ENCODE measurements around the gene STAT3. TPM values are rescaled to one million over a fixed set of nuclear protein-coding genes. Genes with fewer than 3 reads are reported as not detected.
"Not testable (repeated sequence)": the region's sequence is repeated elsewhere in the genome, so short reads cannot be mapped to it uniquely, and the experiment has no call there.

STAT3 gene
- total RNA-seq, 1 donor: 180 TPM

DNA sequence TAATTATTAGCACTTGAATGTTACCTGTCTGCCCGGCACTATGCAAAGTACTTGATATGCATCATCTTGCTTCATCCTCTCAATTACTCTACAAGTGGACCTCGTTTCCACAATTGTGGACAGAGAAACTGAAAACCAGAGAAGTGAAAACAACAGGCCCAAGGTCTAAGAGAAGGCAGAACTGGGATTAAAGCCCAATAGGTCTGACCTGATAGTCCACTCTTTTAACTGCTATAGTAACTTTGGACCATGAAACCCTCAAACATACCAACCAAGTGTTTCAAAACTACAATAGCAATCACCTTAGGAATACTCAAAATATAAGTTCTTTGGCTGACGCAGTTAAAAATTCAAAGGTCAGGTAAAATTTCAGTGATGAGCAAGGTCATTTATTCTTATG, 7.3 kb downstream of the STAT3 start:
- TF ChIP-seq, protein P1, sequence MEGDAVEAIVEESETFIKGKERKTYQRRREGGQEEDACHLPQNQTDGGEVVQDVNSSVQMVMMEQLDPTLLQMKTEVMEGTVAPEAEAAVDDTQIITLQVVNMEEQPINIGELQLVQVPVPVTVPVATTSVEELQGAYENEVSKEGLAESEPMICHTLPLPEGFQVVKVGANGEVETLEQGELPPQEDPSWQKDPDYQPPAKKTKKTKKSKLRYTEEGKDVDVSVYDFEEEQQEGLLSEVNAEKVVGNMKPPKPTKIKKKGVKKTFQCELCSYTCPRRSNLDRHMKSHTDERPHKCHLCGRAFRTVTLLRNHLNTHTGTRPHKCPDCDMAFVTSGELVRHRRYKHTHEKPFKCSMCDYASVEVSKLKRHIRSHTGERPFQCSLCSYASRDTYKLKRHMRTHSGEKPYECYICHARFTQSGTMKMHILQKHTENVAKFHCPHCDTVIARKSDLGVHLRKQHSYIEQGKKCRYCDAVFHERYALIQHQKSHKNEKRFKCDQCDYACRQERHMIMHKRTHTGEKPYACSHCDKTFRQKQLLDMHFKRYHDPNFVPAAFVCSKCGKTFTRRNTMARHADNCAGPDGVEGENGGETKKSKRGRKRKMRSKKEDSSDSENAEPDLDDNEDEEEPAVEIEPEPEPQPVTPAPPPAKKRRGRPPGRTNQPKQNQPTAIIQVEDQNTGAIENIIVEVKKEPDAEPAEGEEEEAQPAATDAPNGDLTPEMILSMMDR (IDR thresholded peaks at IDR 0.05; ENCODE audit: insufficient read depth, low read depth, low read length): no peak
- no peak overlapping the region for H3K4me3 ChIP-seq (ENCODE audit: low read depth, low read length)
- DNase-seq (ENCODE audit: low read depth): no peak

DNA sequence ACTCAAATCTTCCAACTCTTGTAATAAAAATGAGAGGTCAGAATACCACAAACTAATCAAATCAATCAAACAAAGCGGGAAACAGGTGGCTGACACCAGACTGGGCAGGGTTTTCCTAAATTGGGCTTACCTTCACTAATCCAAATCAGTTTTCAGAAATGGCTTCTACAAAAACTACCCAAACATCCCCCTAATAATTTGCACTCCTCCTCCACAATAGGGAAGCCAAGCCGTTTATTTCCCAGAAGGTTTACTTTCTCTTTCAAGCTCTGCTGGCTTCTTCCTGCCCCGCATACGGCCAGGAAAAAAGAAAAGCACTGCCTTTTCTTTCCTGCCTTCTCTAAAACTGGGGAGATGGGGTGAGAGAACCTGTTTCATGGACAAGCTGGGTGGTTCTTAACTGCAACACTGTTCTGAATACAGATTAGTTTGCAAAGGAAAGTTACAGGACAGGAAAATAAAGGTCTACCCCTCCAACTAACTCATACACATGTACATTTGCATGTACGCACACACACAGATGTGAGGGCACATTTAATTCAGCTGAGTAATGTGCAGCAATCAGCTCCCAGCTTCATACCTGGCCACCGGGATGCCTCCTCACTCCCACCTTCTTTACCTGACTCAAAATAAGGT, 9.2 kb downstream of the STAT3 start:
- peak overlapping the region; percentile 44 for H3K4me3 ChIP-seq (ENCODE audit: low read depth, low read length)
- peak; percentile 68 for DNase-seq (ENCODE audit: low read depth)
- TF ChIP-seq, protein P1 (IDR thresholded peaks at IDR 0.05; ENCODE audit: insufficient read depth, low read depth, low read length): no peak

DNA sequence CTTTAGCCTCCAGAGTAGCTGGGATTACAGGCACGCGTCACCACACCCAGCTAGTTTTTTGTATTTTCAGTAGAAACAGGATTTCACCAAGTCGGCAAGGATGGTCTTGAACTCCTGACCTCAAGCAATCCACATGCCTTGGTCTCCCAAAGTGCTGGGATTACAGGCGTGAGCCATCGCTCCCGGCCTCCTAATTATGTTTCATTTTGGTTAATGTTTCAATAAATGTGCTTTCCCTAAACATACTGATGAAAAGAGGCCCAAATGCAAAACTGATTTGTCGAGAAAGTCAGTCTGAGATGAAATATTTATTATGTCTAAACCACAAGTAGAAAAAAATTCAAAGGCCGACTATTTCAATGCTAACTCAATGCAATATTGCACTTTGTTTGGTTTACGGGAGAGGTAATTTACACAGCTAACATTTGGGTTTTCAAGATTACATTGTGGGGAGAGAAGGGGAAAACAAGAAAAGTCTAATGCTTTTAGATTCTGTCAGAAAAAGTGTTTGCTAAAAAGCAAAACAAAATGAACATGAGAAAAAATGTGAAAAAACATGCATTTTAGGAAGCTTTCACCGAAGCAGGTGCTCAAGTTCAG, 9.8 kb downstream of the STAT3 start:
- no peak for DNase-seq (ENCODE audit: low read depth)

DNA sequence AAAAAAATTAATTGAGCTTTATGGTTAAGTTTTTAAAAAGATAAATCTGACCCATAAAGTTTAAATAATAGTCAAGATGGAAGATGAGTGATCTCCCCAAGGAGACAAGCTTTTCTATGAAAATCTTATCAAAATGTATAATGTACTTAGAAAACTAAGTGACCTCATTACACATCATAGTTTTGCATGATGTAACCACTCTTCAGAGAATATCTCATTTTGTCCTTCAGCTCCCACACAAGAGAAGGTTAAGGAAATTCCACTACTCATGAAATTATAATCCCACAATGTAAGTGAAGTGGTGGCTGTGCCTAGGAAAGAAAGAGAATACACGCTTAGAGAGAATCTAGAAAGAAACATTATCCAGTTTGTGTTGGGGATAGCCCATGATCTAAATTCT, 14.3 kb downstream of the STAT3 start:
- no peak for DNase-seq (ENCODE audit: low read depth)
- TF ChIP-seq, protein P1 (IDR thresholded peaks at IDR 0.05; ENCODE audit: insufficient read depth, low read depth, low read length): no peak
- no peak overlapping the region for H3K4me3 ChIP-seq (ENCODE audit: low read depth, low read length)

More for the DNA sequence above, 9.8 kb downstream of the STAT3 start:
- H3K4me3 ChIP-seq (ENCODE audit: low read depth, low read length): peak overlapping the region; percentile 44
- TF ChIP-seq, protein P1 (IDR thresholded peaks at IDR 0.05; ENCODE audit: insufficient read depth, low read depth, low read length): no peak

DNA sequence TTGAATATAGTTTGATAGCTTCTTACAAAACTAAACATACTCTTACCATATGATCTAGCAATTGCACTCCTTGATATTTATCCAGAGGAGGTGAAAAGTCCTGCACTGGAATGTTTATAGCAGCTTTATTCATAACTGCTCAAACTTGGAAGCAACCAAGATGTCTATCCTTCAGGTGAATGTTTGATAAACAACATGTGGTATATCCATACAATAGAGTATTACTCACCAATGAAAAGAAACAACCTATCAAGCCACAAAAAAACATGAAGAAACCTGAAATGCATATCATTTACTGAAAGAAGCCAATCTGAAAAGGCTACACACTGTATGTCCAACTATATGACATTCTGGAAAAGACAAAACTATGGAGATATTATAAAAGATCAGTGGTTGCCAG, 16.1 kb downstream of the STAT3 start:
- no peak overlapping the region for H3K4me3 ChIP-seq (ENCODE audit: low read depth, low read length)
- TF ChIP-seq, protein P1 (IDR thresholded peaks at IDR 0.05; ENCODE audit: insufficient read depth, low read depth, low read length): no peak
- no peak for DNase-seq (ENCODE audit: low read depth)

DNA sequence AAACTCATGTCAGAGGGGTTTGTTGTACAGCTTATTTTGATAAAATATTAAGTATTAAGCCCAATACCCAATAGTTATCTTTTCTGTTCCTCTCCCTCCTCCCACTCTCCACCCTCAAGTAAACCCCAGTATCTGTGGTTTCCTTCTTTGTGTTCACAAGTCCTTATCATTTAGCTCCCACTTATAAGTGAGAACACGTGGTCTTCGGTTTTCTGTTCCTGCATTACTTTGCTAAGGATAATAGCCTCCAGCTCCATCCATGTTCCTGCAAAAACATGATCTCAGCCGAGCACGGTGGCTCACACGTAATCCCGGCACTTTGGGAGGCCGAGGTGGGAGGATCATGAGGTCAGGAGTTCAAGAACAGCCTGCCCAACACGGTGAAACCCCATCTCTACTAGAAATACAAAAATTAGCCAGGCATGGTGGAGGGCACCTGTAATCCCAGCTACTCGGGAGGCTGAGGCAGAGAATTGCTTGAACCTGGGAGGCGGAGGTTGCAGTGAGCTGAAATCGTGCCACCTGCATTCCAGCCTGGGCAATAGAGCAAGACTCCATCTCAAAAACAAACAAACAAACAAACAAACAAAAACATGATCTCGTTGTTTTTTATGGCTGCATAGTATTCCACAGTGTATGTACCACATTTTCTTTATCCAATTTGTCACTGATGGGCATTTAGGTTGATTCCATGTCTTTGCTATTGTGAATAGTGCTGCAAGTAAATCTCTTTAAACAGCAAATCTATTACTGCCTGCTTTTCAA, 19.3 kb downstream of the STAT3 start:
- DNase-seq (ENCODE audit: low read depth): not testable (repeated sequence)

DNA sequence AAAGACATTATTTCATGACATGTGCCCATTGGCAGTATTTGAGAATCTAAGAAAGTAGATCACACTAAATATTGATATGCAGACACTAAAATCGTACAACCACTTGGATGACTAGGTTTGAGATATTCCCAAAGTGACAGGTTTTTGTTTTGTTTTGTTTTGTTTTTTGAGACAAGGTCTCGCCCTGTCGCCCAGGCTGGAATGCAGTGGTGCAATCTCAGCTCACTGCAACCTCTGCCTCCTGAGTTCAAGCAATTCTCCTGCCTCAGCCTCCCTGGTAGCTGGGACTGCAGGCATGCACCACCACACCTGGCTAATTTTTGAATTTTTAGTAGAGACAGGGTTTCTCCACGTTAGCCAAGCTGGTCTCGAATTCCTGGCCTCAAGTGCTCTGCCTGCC, 19.9 kb downstream of the STAT3 start:
- DNase-seq (ENCODE audit: low read depth); H3K4me3 ChIP-seq (ENCODE audit: low read depth, low read length): not testable (repeated sequence)

More for the DNA sequence above, 19.3 kb downstream of the STAT3 start:
- not testable (repeated sequence) for H3K4me3 ChIP-seq (ENCODE audit: low read depth, low read length)

DNA sequence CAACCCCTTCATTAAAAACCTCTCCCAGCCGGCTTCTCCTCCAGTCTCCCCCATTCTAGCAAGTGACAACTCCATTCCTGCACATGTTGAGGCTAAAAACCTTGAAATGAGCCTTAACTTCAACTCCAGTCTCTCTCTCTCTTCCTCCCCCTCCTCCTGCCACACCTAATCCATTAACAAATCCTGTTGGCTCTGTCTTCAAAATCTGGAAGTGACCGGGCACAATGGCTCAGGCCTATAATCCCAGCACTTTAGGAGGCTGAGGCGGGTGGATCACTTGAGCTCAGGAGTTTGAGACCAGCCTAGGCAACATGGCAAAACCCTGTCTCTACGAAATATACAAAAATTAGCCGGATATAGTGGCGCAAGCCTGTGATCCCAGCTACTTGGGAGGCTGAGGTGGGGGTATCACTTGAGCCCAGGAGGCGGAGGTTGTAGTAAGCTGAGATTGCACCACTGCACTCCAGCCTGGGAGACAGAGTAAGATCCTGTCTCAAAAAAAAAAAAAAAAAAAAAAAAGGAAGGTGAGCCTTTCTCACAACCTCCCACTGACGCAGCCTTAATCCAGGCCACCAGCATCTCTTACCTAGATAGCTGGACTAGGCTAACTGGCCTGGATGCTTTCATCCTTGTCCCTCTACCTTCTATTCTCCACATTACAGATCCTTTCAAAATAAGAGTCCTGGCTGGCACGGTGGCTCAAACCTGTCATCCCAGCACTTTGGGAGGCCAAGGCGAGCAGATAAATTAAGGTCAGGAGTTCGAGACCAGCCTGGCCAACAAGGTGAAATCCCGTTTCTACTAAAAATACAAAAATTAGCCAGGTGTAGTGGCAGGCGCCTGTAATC, 21.8 kb downstream of the STAT3 start:
- not testable (repeated sequence) for H3K4me3 ChIP-seq (ENCODE audit: low read depth, low read length); DNase-seq (ENCODE audit: low read depth)
